Activated naive CD4-positive, alpha-beta T cell treated with anti-CD3 and anti-CD28 coated beads, Interleukin-2, amount 50 U/mL, for 24 hours (primary cell): ENCODE data around the gene HUS1.
"Not testable (repeated sequence)": the region's sequence is repeated elsewhere in the genome, so short reads cannot be mapped to it uniquely, and the experiment has no call there.

Experiments
- H3K27ac Mint-ChIP-seq: one replicate; pipeline ENCODE4 v1.8.0; 2021; ENCODE audit warnings: mild to moderate bottlenecking, mixed read lengths
- H3K27me3 Mint-ChIP-seq: one replicate; pipeline ENCODE4 v1.8.0; 2021; ENCODE audit warnings: mixed read lengths
- H3K36me3 Mint-ChIP-seq: one replicate; pipeline ENCODE4 v1.8.0; 2021; ENCODE audit warnings: mixed read lengths
- H3K4me1 Mint-ChIP-seq: one replicate; pipeline ENCODE4 v1.8.0; 2021; ENCODE audit warnings: mixed read lengths
- H3K4me3 Mint-ChIP-seq: one replicate; pipeline ENCODE4 v1.8.0; 2021; ENCODE audit warnings: mild to moderate bottlenecking, mixed read lengths
- H3K9me3 Mint-ChIP-seq: one replicate; pipeline ENCODE4 v1.8.0; 2021; ENCODE audit warnings: mixed read lengths

HUS1 gene

GRCh38 chr7:47979145-47979831, at the start of gene HUS1:
Gene HUS1, minus strand, starts transcription at chr7:47979615. Its CDS starts 96 bp downstream, at chr7:47979519.
- peak within 1 kb of the TSS; percentile 95 for H3K27ac Mint-ChIP-seq
- H3K36me3 Mint-ChIP-seq, result peaks cover 14% of the 10 kb centered on the region
- H3K4me1 Mint-ChIP-seq, result peaks cover 29% of the 10 kb centered on the region
- no peaks in the 10 kb centered on the region for H3K9me3 Mint-ChIP-seq
- peak within 1 kb of the TSS; percentile 93 for H3K4me3 Mint-ChIP-seq
- H3K27me3 Mint-ChIP-seq, result no peaks in the 10 kb centered on the region

- H3K4me3 Mint-ChIP-seq, result no peak within 1 kb of the TSS
- H3K27ac Mint-ChIP-seq, result no peak within 1 kb of the TSS
- H3K9me3 Mint-ChIP-seq, result no peaks in the 10 kb centered on the region
- peaks cover 2% of the 10 kb centered on the region for H3K36me3 Mint-ChIP-seq
- peaks cover 3% of the 10 kb centered on the region for H3K27me3 Mint-ChIP-seq
- H3K4me1 Mint-ChIP-seq, result no peaks in the 10 kb centered on the region
These were observed 49.5 kb upstream of the HUS1 start, which contains the start of gene SUN3 for GRCh38 chr7:48028938-48029337. Gene SUN3, minus strand, starts transcription at chr7:48029107. Its CDS starts 169 bp downstream, at chr7:48028938.

DNA sequence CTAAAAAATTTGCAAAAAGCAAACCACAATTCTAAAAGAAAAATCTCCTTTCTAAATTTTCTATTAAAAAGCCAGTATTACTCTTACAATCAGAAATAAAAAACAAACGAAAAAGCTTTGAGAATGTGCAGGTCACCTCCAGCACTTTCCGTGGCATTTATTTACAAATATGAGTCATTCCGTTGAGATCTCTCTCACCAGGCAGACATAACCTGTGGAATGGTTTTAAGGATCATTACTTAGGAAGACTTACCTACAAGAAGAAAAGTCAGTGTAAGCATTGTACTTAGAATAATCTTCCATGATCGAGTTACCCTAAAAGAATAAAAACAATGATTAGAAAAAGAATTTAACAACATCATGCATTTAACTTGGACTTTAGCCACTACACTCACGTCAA, 46.2 kb upstream of the HUS1 start:
- H3K36me3 Mint-ChIP-seq, result peaks cover 5% of the 10 kb centered on the region

DNA sequence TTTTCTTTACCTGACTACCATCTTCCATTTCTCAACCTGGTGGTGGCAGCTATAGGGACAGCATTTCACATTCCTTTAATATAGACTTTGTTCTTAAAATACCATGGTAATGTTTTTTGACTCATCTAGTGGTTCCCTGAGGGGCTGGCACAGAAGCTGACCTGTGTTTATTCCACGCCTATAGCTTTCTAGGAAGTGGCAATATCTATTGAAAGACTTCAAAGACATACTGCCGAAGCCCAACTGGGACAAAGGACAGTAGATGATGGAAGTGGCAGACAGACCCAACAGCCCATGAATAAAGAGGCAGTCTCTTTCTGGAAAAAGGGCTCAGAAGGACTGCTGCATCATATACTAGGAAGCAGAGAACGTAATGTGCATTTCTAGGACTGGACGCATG, 38.3 kb upstream of the HUS1 start:
- no peak overlapping the region for H3K27ac Mint-ChIP-seq
- H3K4me3 Mint-ChIP-seq, result no peak overlapping the region
- peaks cover 2% of the 10 kb centered on the region for H3K27me3 Mint-ChIP-seq
- peaks cover 7% of the 10 kb centered on the region for H3K36me3 Mint-ChIP-seq
- no peaks in the 10 kb centered on the region for H3K4me1 Mint-ChIP-seq
- H3K9me3 Mint-ChIP-seq, result peaks cover 11% of the 10 kb centered on the region

More for the DNA sequence above, 46.2 kb upstream of the HUS1 start:
- H3K27me3 Mint-ChIP-seq, result peaks cover 3% of the 10 kb centered on the region
- H3K4me1 Mint-ChIP-seq, result no peaks in the 10 kb centered on the region
- no peak overlapping the region for H3K27ac Mint-ChIP-seq
- H3K9me3 Mint-ChIP-seq, result no peaks in the 10 kb centered on the region
- H3K4me3 Mint-ChIP-seq, result no peak overlapping the region

DNA sequence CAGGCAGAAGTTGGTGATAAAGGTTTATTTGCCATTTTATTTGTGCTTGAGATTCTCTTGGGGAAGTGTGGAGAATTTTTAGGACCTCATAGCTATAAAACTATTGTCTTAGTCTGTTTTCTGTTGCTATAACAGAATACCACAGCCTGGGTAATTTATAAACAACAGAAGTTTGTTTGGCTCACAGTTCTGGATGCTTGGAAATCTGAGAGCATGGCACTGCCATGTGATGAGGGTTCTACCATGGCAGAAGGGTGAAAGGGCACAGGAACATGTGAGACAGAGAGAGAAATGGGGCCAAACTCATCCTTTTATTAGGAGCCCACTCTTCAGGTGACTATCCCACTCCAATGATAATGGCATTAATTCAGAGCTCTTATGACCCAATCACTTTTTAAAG, 37.2 kb upstream of the HUS1 start:
- no peaks in the 10 kb centered on the region for H3K4me1 Mint-ChIP-seq
- peaks cover 7% of the 10 kb centered on the region for H3K36me3 Mint-ChIP-seq
- H3K27me3 Mint-ChIP-seq, result peaks cover 2% of the 10 kb centered on the region
- H3K27ac Mint-ChIP-seq, result no peak overlapping the region
- H3K9me3 Mint-ChIP-seq, result peaks cover 11% of the 10 kb centered on the region
- H3K4me3 Mint-ChIP-seq, result no peak overlapping the region

DNA sequence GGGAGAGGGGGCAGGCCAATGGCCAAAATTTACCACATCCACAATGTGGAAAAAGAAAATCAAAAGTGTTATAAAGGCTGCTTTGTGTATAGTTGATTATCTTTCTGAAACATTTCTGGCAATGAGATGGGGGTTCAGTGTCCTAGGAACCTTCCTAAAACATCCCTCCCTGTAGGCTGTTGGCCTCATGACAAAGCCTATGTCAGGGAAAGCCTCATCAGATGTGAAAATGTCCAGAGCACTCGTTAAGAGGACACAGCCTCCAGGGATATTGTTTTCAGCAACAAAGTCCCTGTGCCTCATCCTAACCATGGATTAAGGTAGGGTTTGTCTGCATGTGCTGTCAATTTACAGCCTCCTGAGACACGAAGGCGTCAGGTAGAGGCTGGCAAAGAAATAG, 32.5 kb upstream of the HUS1 start:
- Mint-ChIP-seq H3K27ac (no peak overlapping the region), H3K27me3 (no peaks in the 10 kb centered on the region), H3K4me3 (no peak overlapping the region), H3K9me3 (no peaks in the 10 kb centered on the region), H3K36me3 (no peaks in the 10 kb centered on the region), H3K4me1 (no peaks in the 10 kb centered on the region)

GRCh38 chr7:48011323-48011722, 31.9 kb upstream of the HUS1 start:
- Mint-ChIP-seq H3K4me1 (no peaks in the 10 kb centered on the region), H3K4me3 (no peak overlapping the region), H3K36me3 (no peaks in the 10 kb centered on the region), H3K27ac (no peak overlapping the region), H3K27me3 (no peaks in the 10 kb centered on the region), H3K9me3 (no peaks in the 10 kb centered on the region)

GRCh38 chr7:48009954-48010353, 30.5 kb upstream of the HUS1 start:
- Mint-ChIP-seq H3K4me3 (no peak overlapping the region), H3K36me3 (no peaks in the 10 kb centered on the region), H3K27me3 (no peaks in the 10 kb centered on the region), H3K27ac (no peak overlapping the region), H3K9me3 (no peaks in the 10 kb centered on the region), H3K4me1 (no peaks in the 10 kb centered on the region)

DNA sequence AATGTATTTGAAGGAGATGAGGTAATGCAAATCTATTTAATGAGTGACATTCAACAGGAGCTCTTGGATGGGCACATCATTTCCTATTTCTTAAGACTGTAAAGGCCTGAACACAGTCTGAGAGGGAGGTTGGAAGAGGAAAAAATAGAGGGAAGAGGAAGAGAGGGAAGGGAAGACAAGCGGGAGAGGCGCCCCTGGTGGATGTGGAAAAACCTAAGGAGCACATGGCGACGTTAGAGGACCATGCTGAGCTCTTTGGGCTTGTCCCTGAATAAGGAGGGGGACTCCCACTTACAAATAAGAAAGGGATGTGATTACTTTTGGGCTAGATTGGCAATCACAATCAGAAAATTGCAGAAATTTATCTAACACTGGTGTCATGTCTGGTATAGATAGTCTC, 29.8 kb upstream of the HUS1 start:
- H3K36me3 Mint-ChIP-seq, result no peaks in the 10 kb centered on the region
- H3K27ac Mint-ChIP-seq, result no peak overlapping the region
- H3K27me3 Mint-ChIP-seq, result no peaks in the 10 kb centered on the region
- H3K9me3 Mint-ChIP-seq, result no peaks in the 10 kb centered on the region
- H3K4me1 Mint-ChIP-seq, result no peaks in the 10 kb centered on the region
- H3K4me3 Mint-ChIP-seq, result no peak overlapping the region

DNA sequence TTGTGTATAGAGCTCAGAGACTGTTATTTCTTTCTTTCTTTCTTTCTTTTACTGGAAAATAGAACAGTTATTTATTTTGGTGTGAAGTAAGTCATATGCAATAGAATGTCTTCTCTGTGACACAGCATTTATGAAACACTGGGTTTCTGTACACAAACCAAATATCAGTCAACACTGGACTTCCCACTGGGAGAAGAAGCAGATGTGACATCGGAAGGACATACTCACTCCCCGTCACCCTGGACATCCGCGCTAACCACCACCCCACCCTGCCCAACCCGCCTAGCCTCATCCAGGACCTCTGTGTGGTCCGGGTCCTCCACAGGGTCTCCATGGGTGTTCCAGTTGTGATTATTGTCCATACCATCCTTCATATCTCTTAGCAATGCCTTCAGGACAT, 27.5 kb upstream of the HUS1 start:
- Mint-ChIP-seq H3K27ac (no peak overlapping the region), H3K36me3 (no peaks in the 10 kb centered on the region), H3K4me1 (no peaks in the 10 kb centered on the region), H3K9me3 (no peaks in the 10 kb centered on the region), H3K4me3 (no peak overlapping the region), H3K27me3 (no peaks in the 10 kb centered on the region)

GRCh38 chr7:48004638-48005037, 25.2 kb upstream of the HUS1 start:
- no peaks in the 10 kb centered on the region for H3K4me1 Mint-ChIP-seq

GRCh38 chr7:48004032-48004431, 24.6 kb upstream of the HUS1 start:
- no peak overlapping the region for H3K27ac Mint-ChIP-seq
- no peaks in the 10 kb centered on the region for H3K36me3 Mint-ChIP-seq
- H3K9me3 Mint-ChIP-seq, result no peaks in the 10 kb centered on the region
- H3K4me1 Mint-ChIP-seq, result no peaks in the 10 kb centered on the region
- no peak overlapping the region for H3K4me3 Mint-ChIP-seq
- no peaks in the 10 kb centered on the region for H3K27me3 Mint-ChIP-seq

More at GRCh38 chr7:48004638-48005037, 25.2 kb upstream of the HUS1 start:
- Mint-ChIP-seq H3K27ac (no peak overlapping the region), H3K4me3 (no peak overlapping the region), H3K27me3 (no peaks in the 10 kb centered on the region), H3K9me3 (no peaks in the 10 kb centered on the region), H3K36me3 (no peaks in the 10 kb centered on the region)

GRCh38 chr7:48000164-48000563, 20.7 kb upstream of the HUS1 start:
- H3K27ac Mint-ChIP-seq, H3K4me1 Mint-ChIP-seq, H3K36me3 Mint-ChIP-seq, H3K27me3 Mint-ChIP-seq, H3K9me3 Mint-ChIP-seq, H3K4me3 Mint-ChIP-seq: not testable (repeated sequence)

- Mint-ChIP-seq H3K27me3 (no peaks in the 10 kb centered on the region), H3K4me3 (no peak overlapping the region), H3K27ac (no peak overlapping the region), H3K36me3 (peaks cover 2% of the 10 kb centered on the region), H3K9me3 (no peaks in the 10 kb centered on the region), H3K4me1 (no peaks in the 10 kb centered on the region)
These were observed 20.0 kb upstream of the HUS1 start for GRCh38 chr7:47999413-47999812.

GRCh38 chr7:47992446-47992845, 13.0 kb upstream of the HUS1 start:
- H3K27me3 Mint-ChIP-seq, result no peaks in the 10 kb centered on the region
- no peaks in the 10 kb centered on the region for H3K9me3 Mint-ChIP-seq
- H3K36me3 Mint-ChIP-seq, result no peaks in the 10 kb centered on the region
- H3K27ac Mint-ChIP-seq, result peak overlapping the region; percentile 90
- peak overlapping the region; percentile 91 for H3K4me3 Mint-ChIP-seq
- H3K4me1 Mint-ChIP-seq, result peaks cover 23% of the 10 kb centered on the region

DNA sequence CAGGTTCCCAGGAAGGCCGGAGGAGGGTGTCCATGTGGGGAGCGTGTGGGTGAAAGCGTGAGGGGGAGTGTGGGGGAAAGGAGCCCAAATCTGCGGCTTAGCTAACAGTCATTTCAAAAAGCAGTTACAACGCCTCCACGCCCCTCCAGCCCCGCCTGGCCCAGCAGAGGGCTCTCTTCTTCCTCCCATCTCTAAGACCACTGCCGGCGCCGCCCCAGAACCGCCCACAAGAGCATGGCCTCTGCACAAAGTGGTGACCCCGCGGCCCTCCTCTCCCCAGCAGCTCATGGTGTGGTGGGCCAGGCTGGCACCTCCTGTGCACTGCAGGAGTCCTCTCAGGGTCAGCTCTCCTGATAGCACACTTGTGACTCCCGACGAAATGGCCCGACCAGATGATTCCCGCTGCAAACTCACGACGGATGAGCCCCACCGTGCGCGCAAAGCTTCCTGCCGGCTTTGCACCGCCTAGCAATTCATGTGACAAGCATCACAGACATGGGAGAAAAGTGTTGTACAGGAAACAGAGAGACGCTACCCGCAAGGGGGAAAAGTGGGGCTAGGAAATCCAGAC, 12.4 kb upstream of the HUS1 start:
- no peaks in the 10 kb centered on the region for H3K36me3 Mint-ChIP-seq
- H3K4me1 Mint-ChIP-seq, result peaks cover 23% of the 10 kb centered on the region
- H3K4me3 Mint-ChIP-seq, result peak overlapping the region; percentile 91
- H3K27ac Mint-ChIP-seq, result peak overlapping the region; percentile 90
- no peaks in the 10 kb centered on the region for H3K9me3 Mint-ChIP-seq
- no peaks in the 10 kb centered on the region for H3K27me3 Mint-ChIP-seq

DNA sequence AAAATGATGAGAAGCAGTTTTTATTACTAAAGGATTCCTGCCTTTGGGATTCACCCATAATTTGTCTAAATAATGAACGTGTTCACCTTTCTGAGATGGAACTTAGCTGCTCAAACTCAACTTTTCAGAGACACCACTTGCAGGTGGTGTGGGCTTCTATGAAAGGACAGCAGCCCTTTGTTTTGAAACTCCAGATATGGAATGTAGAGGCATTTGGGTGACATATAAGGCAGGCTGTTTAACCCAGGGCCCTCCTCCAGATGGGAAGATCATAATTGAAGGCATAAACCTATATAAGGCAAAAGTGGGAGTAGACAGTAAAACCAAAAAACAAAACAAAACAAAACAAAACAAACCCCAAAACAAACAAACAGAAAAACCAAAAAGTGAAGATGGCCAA, 11.9 kb upstream of the HUS1 start:
- Mint-ChIP-seq H3K4me1 (peaks cover 23% of the 10 kb centered on the region), H3K4me3 (peak overlapping the region; percentile 91), H3K9me3 (no peaks in the 10 kb centered on the region), H3K27me3 (no peaks in the 10 kb centered on the region), H3K27ac (peak overlapping the region; percentile 90), H3K36me3 (no peaks in the 10 kb centered on the region)
